ENCODE results near the gene DLK1. TPM values are rescaled to one million over a fixed set of nuclear protein-coding genes. Genes with fewer than 3 reads are reported as not detected.

The DLK1 gene
- polyA plus RNA-seq (not detected in 3 replicates), polyA minus RNA-seq (not detected in 3 replicates)
- not detected for polyA plus RNA-seq (2011; ENCODE audit: low read depth)
- polyA plus RNA-seq (2011; cell fraction: cytosol; rRNA removed) = not detected in 2 replicates
- not detected in 2 replicates for polyA plus RNA-seq (2011; cell fraction: nucleus; rRNA removed)
- not detected in 2 replicates for polyA plus RNA-seq (2012; ENCODE audit: low replicate concordance)
- not detected for polyA minus RNA-seq (2011; cell fraction: cytosol; rRNA and poly(A)+ RNA removed)
- polyA minus RNA-seq (2011; cell fraction: nucleus; rRNA and poly(A)+ RNA removed) = not detected in 2 replicates

DNA sequence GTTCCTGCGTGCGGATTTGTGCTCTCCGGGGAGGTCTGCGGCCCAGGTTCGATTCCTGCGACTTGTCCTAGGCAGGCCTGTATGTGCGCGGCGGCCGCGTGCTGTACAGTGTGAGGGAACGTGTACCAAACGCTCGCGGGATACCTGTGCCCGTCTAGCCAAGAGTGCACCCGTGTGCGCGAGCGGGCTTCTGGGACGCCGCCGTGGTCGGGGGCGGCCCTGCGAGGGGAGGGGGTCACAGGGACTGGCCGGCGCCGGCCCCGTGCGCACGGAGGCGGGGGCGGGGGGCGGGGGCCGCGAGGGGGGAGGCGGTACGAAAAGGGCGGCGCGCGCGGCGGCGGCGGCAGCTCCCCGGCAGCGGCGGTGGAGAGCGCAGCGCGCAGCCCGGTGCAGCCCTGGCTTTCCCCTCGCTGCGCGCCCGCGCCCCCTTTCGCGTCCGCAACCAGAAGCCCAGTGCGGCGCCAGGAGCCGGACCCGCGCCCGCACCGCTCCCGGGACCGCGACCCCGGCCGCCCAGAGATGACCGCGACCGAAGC is at the start of gene DLK1:
DLK1 (plus strand) TSS at position 343 of the 536 bp plus-strand sequence; CDS start at position 520, 177 bp downstream.
- Histone ChIP-seq H3K36me3 (ENCODE audit: control insufficient read depth in 2 of 2, extremely low read depth in 1 of 2, insufficient read depth in 2 of 2, low read length in 2 of 2) (no peaks in the 10 kb centered on the region), H2AFZ (ENCODE audit: control insufficient read depth, low read length) (no peak within 1 kb of the TSS), H3K79me2 (ENCODE audit: control insufficient read depth, insufficient read depth, low read length) (no peaks in the 10 kb centered on the region), H3K4me1 (ENCODE audit: control insufficient read depth, extremely low read depth, insufficient read depth, low read length) (no peaks in the 10 kb centered on the region), H3K4me2 (ENCODE audit: control insufficient read depth, extremely low read depth, insufficient read depth, low read depth, low read length) (no peak within 1 kb of the TSS), H3K27me3 (ENCODE audit: control insufficient read depth, extremely low read depth, insufficient read depth, low read length) (peaks cover 84% of the 10 kb centered on the region), H3K9me1 (ENCODE audit: control insufficient read depth, extremely low read depth, insufficient read depth, low read length) (no peaks in the 10 kb centered on the region), H4K20me1 (ENCODE audit: control insufficient read depth, extremely low read depth, insufficient read depth, low read length) (no peaks in the 10 kb centered on the region), H3K9me3 (ENCODE audit: control insufficient read depth, low read depth, low read length) (no peaks in the 10 kb centered on the region), H3K4me3 (ENCODE audit: control insufficient read depth in 2 of 3, extremely low read depth in 1 of 3, insufficient read depth in 2 of 3, low read depth in 1 of 3, low read length in 3 of 3) (no peak within 1 kb of the TSS), H3K27ac (ENCODE audit: control insufficient read depth, insufficient read depth, low read length) (no peak within 1 kb of the TSS), H3K9ac (ENCODE audit: control insufficient read depth, extremely low read depth, insufficient read depth, low read length) (no peak within 1 kb of the TSS)
- no peak for FAIRE-seq
- TF ChIP-seq EZH2 (IDR thresholded peaks at IDR 0.05; ENCODE audit: low read length) = peak; percentile 33
- TF ChIP-seq, protein P1, sequence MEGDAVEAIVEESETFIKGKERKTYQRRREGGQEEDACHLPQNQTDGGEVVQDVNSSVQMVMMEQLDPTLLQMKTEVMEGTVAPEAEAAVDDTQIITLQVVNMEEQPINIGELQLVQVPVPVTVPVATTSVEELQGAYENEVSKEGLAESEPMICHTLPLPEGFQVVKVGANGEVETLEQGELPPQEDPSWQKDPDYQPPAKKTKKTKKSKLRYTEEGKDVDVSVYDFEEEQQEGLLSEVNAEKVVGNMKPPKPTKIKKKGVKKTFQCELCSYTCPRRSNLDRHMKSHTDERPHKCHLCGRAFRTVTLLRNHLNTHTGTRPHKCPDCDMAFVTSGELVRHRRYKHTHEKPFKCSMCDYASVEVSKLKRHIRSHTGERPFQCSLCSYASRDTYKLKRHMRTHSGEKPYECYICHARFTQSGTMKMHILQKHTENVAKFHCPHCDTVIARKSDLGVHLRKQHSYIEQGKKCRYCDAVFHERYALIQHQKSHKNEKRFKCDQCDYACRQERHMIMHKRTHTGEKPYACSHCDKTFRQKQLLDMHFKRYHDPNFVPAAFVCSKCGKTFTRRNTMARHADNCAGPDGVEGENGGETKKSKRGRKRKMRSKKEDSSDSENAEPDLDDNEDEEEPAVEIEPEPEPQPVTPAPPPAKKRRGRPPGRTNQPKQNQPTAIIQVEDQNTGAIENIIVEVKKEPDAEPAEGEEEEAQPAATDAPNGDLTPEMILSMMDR (optimal IDR thresholded peaks at IDR 0.05 in 1 of 3, IDR thresholded peaks at IDR 0.05 in 1 of 3, conservative IDR thresholded peaks at IDR 0.05 in 1 of 3; ENCODE audit: extremely low read depth in 1 of 3, insufficient read depth in 2 of 3, low read length in 3 of 3) = no peak
- dilution Hi-C loops (cut with MboI; ENCODE audit: extremely low pct_ligation_motif_present, low sequenced_read_pairs) = no loop called here
- DNase-seq (ENCODE audit: low read depth, low spot score) = no peak

DNA sequence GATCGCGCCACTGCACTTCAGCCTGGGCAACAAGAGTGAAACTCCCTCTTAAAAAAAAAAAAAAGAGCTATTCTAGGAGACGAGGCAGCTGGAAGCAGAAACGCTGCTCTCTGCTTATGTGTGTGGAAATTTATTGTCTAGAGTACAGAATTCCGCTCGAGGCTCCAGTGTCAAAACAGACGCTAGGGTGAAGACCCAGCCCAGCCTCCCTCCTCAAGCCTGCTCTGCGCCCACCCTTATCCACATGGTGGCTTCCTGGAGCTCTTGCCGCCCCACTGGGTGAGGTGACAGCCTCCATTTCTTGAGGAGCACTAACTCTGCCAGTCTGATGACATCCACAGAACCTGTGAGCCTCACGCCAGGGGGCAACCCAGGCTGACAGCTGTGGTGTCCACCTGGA is 49.5 kb upstream of the DLK1 start:
- no peaks in the 10 kb centered on the region for H3K9me3 ChIP-seq (ENCODE audit: control insufficient read depth, low read depth, low read length)
- H3K27ac ChIP-seq (ENCODE audit: control insufficient read depth, insufficient read depth, low read length) = no peak overlapping the region
- peak overlapping the region; percentile 18 for H3K4me2 ChIP-seq (ENCODE audit: control insufficient read depth, extremely low read depth, insufficient read depth, low read depth, low read length)
- no peak overlapping the region for H3K4me3 ChIP-seq (ENCODE audit: control insufficient read depth in 2 of 3, extremely low read depth in 1 of 3, insufficient read depth in 2 of 3, low read depth in 1 of 3, low read length in 3 of 3)
- FAIRE-seq = no peak
- peak overlapping the region; percentile 44 for H2AFZ ChIP-seq (ENCODE audit: control insufficient read depth, low read length)
- peaks cover 22% of the 10 kb centered on the region for H3K4me1 ChIP-seq (ENCODE audit: control insufficient read depth, extremely low read depth, insufficient read depth, low read length)
- no peaks in the 10 kb centered on the region for H4K20me1 ChIP-seq (ENCODE audit: control insufficient read depth, extremely low read depth, insufficient read depth, low read length)
- H3K9me1 ChIP-seq (ENCODE audit: control insufficient read depth, extremely low read depth, insufficient read depth, low read length) = no peaks in the 10 kb centered on the region
- peaks cover 26% of the 10 kb centered on the region for H3K27me3 ChIP-seq (ENCODE audit: control insufficient read depth, extremely low read depth, insufficient read depth, low read length)
- DNase-seq (ENCODE audit: low read depth, low spot score) = no peak
- dilution Hi-C loops (cut with MboI; ENCODE audit: extremely low pct_ligation_motif_present, low sequenced_read_pairs) = no loop called here
- no peaks in the 10 kb centered on the region for H3K36me3 ChIP-seq (ENCODE audit: control insufficient read depth in 2 of 2, extremely low read depth in 1 of 2, insufficient read depth in 2 of 2, low read length in 2 of 2)
- TF ChIP-seq EZH2 (IDR thresholded peaks at IDR 0.05; ENCODE audit: low read length) = no peak
- TF ChIP-seq, protein P1 (optimal IDR thresholded peaks at IDR 0.05 in 1 of 3, IDR thresholded peaks at IDR 0.05 in 1 of 3, conservative IDR thresholded peaks at IDR 0.05 in 1 of 3; ENCODE audit: extremely low read depth in 1 of 3, insufficient read depth in 2 of 3, low read length in 3 of 3) = no peak
- no peaks in the 10 kb centered on the region for H3K79me2 ChIP-seq (ENCODE audit: control insufficient read depth, insufficient read depth, low read length)
- H3K9ac ChIP-seq (ENCODE audit: control insufficient read depth, extremely low read depth, insufficient read depth, low read length) = no peak overlapping the region
